H1 (cell line): ENCODE data around the gene MTCH1. TPM values are rescaled to one million over a fixed set of nuclear protein-coding genes. Genes with fewer than 3 reads are reported as not detected.
A peak's percentile ranks its signal among the peaks of the same experiment; 100 is the strongest.

Source experiments
- CTCF ChIA-PET: fragments of 300-600 bp; sonication (Branson Sonifier 250); formaldehyde crosslinking; loops from one replicate; lab custom pipeline; 2021; ENCODE audit not compliant: partially characterized antibody; lab: Charles Lee
- POLR2A ChIA-PET: fragments of 300-600 bp; sonication (Branson Sonifier 250); formaldehyde crosslinking; loops from one replicate; lab custom pipeline; 2021; ENCODE audit warnings: inconsistent platforms; ENCODE audit not compliant: partially characterized antibody; lab: Charles Lee
- DNase-seq, 2 experiments: peaks; one replicate each; pipeline versions ENCODE4 v3.0.0 to v3.0.0-alpha.2; 2010 to 2022; ENCODE audit warnings: low spot score in 2 of 2, low read depth in 1 of 2, mixed read lengths in 1 of 2
- FAIRE-seq: peaks from 2 replicates; lab custom pipeline; 2011; peaks lifted over from hg19 to GRCh38; lab: Jason Lieb, UNC
- H2AFZ ChIP-seq: 2 replicates; pipeline ENCODE4 v1.8.1; 2012; ENCODE audit warnings: low read length, inconsistent platforms
- H2AK5ac ChIP-seq: 2 replicates; pipeline ENCODE4 v1.6.1; 2013; ENCODE audit warnings: low read depth, low read length
- H2BK120ac ChIP-seq: replicated peaks from 2 replicates; pipeline ENCODE3; 2013; ENCODE audit warnings: low read depth, low read length, inconsistent platforms
- H2BK12ac ChIP-seq: 2 replicates; pipeline ENCODE4 v1.6.1; 2013; ENCODE audit warnings: low read depth, low read length
- H2BK15ac ChIP-seq: 2 replicates; pipeline ENCODE4 v1.6.1; 2013; ENCODE audit warnings: low read length
- H2BK20ac ChIP-seq: 2 replicates; pipeline ENCODE4 v1.6.1; 2013; ENCODE audit warnings: low read length
- H2BK5ac ChIP-seq: 2 replicates; pipeline ENCODE4 v1.6.1; 2013; ENCODE audit warnings: low read depth, low read length
- H3K14ac ChIP-seq: 2 replicates; pipeline ENCODE4 v1.6.1; 2013; ENCODE audit warnings: inconsistent platforms; ENCODE audit not compliant: insufficient read length
- H3K18ac ChIP-seq: 2 replicates; pipeline ENCODE4 v1.6.1; 2013; ENCODE audit warnings: low read length; ENCODE audit errors: extremely low read depth
- H3K23ac ChIP-seq: 2 replicates; pipeline ENCODE4 v1.6.1; 2013; ENCODE audit warnings: inconsistent platforms; ENCODE audit not compliant: insufficient read length
- H3K23me2 ChIP-seq: 2 replicates; pipeline ENCODE4 v1.6.1; 2013; ENCODE audit warnings: low read depth, low read length
- H3K27ac ChIP-seq: 2 replicates; pipeline ENCODE4 v1.6.1; 2011; ENCODE audit warnings: low read depth, low read length, inconsistent platforms
- H3K27me3 ChIP-seq, 4 experiments: replicated peaks in 1 of 4; 1 replicate in 1 of 4; 2 replicates in 3 of 4; pipeline versions ENCODE4 v1.6.1 to v1.8.1; 2011 to 2013; ENCODE audit warnings: low read length in 3 of 4, mild to moderate bottlenecking in 3 of 4, inconsistent platforms in 2 of 4, mixed read lengths in 2 of 4, moderate library complexity in 1 of 4; ENCODE audit not compliant: control insufficient read depth in 3 of 4, insufficient read depth in 3 of 4; ENCODE audit errors: extremely low read depth in 1 of 4
- H3K36me3 ChIP-seq, 4 experiments: 2 replicates each; pipeline versions ENCODE4 v1.6.1 to v1.8.1; 2011 to 2013; ENCODE audit warnings: mild to moderate bottlenecking in 4 of 4, low read length in 3 of 4, moderate library complexity in 2 of 4, control low read depth in 1 of 4, inconsistent platforms in 1 of 4; ENCODE audit not compliant: insufficient read depth in 4 of 4, control insufficient read depth in 2 of 4
- H3K4ac ChIP-seq: replicated peaks from 2 replicates; pipeline ENCODE3; 2013; ENCODE audit warnings: low read length, low read depth, mixed read lengths, inconsistent platforms; ENCODE audit not compliant: insufficient read length
- H3K4me1 ChIP-seq, 4 experiments: replicated peaks in 1 of 4; 1 replicate in 1 of 4; 2 replicates in 3 of 4; pipeline versions ENCODE4 v1.6.1 to v1.8.1; 2011 to 2013; ENCODE audit warnings: low read length in 3 of 4, inconsistent platforms in 2 of 4, mixed read lengths in 1 of 4; ENCODE audit not compliant: insufficient read depth in 4 of 4, control insufficient read depth in 3 of 4
- H3K4me2 ChIP-seq, 2 experiments: 2 replicates each; pipeline versions ENCODE4 v1.6.1 to v1.8.1; 2011 to 2013; ENCODE audit warnings: low read depth in 2 of 2, low read length in 2 of 2, control low read depth in 1 of 2, inconsistent platforms in 1 of 2, mild to moderate bottlenecking in 1 of 2; ENCODE audit not compliant: insufficient read depth in 1 of 2
- H3K4me3 ChIP-seq, 4 experiments: fragments of 200-600, 300-600 bp in 1 of 4; sonication (generic), shearing (Covaris generic), sonication (Bioruptor Twin) in 1 of 4; 2 replicates each; pipeline versions ENCODE4 v1.5.1 to v1.8.1; 2011 to 2016; ENCODE audit warnings: low read length in 4 of 4, low read depth in 3 of 4, control low read depth in 2 of 4, inconsistent platforms in 2 of 4, mild to moderate bottlenecking in 2 of 4, mixed read lengths in 1 of 4, moderate library complexity in 1 of 4; ENCODE audit not compliant: insufficient read depth in 2 of 4; ENCODE audit errors: extremely low read depth in 1 of 4
- H3K56ac ChIP-seq: replicated peaks from 2 replicates; pipeline ENCODE3; 2013; ENCODE audit warnings: low read depth, mild to moderate bottlenecking, mixed read lengths, low read length, inconsistent platforms; ENCODE audit not compliant: insufficient read length
- H3K79me1 ChIP-seq: 2 replicates; pipeline ENCODE4 v1.6.1; 2013; ENCODE audit warnings: low read depth, low read length, control low read depth
- H3K79me2 ChIP-seq, 2 experiments: 2 replicates each; pipeline versions ENCODE4 v1.6.1 to v1.8.1; 2012 to 2013; ENCODE audit warnings: low read length in 2 of 2, mild to moderate bottlenecking in 2 of 2, inconsistent platforms in 1 of 2; ENCODE audit not compliant: insufficient read depth in 2 of 2, control insufficient read depth in 1 of 2
- H3K9ac ChIP-seq, 4 experiments: replicated peaks in 1 of 4; 1 replicate in 1 of 4; 2 replicates in 3 of 4; pipeline versions ENCODE4 v1.6.1 to v1.8.1; 2011 to 2013; ENCODE audit warnings: low read depth in 3 of 4, low read length in 3 of 4, control low read depth in 2 of 4, mild to moderate bottlenecking in 2 of 4, moderate library complexity in 2 of 4, inconsistent platforms in 1 of 4; ENCODE audit errors: extremely low read depth in 1 of 4
- H3K9me3 ChIP-seq, 2 experiments: 2 replicates each; pipeline versions ENCODE4 v1.6.1 to v1.8.1; 2012 to 2013; ENCODE audit warnings: mild to moderate bottlenecking in 2 of 2, moderate library complexity in 2 of 2, control low read depth in 1 of 2, inconsistent platforms in 1 of 2, low read depth in 1 of 2, low read length in 1 of 2, mixed read lengths in 1 of 2; ENCODE audit not compliant: insufficient read depth in 2 of 2
- H4K20me1 ChIP-seq, 2 experiments: replicated peaks in 1 of 2; 2 replicates each; pipeline versions ENCODE3 to v1.8.1; 2011 to 2013; ENCODE audit warnings: inconsistent platforms in 2 of 2, low read length in 2 of 2, mild to moderate bottlenecking in 1 of 2; ENCODE audit not compliant: insufficient read depth in 2 of 2, control insufficient read depth in 1 of 2
- H4K5ac ChIP-seq: 2 replicates; pipeline ENCODE4 v1.6.1; 2013; ENCODE audit warnings: low read length, low read depth, mixed read lengths, inconsistent platforms; ENCODE audit not compliant: insufficient read length
- H4K8ac ChIP-seq: 2 replicates; pipeline ENCODE4 v1.8.0; 2013; ENCODE audit warnings: mild to moderate bottlenecking, moderate library complexity, low read length, inconsistent platforms; ENCODE audit not compliant: insufficient read depth; ENCODE audit errors: extremely low read depth
- H4K91ac ChIP-seq: replicated peaks from 2 replicates; pipeline ENCODE3; 2013; ENCODE audit warnings: low read length, mixed read lengths, inconsistent platforms; ENCODE audit not compliant: insufficient read length
- ASH2L ChIP-seq: fragments of 200-600, 300-600 bp; sonication (generic); IDR thresholded peaks from one replicate; pipeline ENCODE4 v1.7.1; 2017; ENCODE audit warnings: low read length
- CHD1 ChIP-seq: IDR thresholded peaks from 2 replicates; pipeline ENCODE4 v1.6.1; 2012; ENCODE audit warnings: low read depth, low read length, improper control_type of control experiment
- EGR1 ChIP-seq: IDR thresholded peaks from 2 replicates; pipeline ENCODE4 v1.6.1; 2011; ENCODE audit warnings: low read depth, low read length, borderline replicate concordance
- EP300 ChIP-seq, 2 experiments: IDR thresholded peaks; 1 replicate in 1 of 2; 2 replicates in 1 of 2; pipeline ENCODE4 v1.6.1; 2011 to 2012; ENCODE audit warnings: low read depth in 2 of 2, low read length in 2 of 2, mild to moderate bottlenecking in 2 of 2, borderline replicate concordance in 1 of 2, inconsistent platforms in 1 of 2, moderate library complexity in 1 of 2
- FOSL1 ChIP-seq: IDR thresholded peaks from 2 replicates; pipeline ENCODE4 v1.6.1; 2011; ENCODE audit warnings: mild to moderate bottlenecking, low read depth, low read length, moderate library complexity; ENCODE audit not compliant: insufficient read depth
- JUN ChIP-seq: IDR thresholded peaks from 2 replicates; pipeline ENCODE4 v1.6.1; 2011; ENCODE audit warnings: low read depth, mild to moderate bottlenecking, improper control_type of control experiment, low read length
- PHF8 ChIP-seq: fragments of 200-600 bp; sonication (generic); conservative IDR thresholded peaks from 2 replicates; pipeline ENCODE4 v1.7.1; 2012; ENCODE audit warnings: low read depth, mild to moderate bottlenecking, inconsistent platforms, low read length, moderate library complexity
- RBBP5 ChIP-seq: IDR thresholded peaks from 2 replicates; pipeline ENCODE4 v1.7.1; 2012; ENCODE audit warnings: low read depth, mild to moderate bottlenecking, inconsistent platforms, low read length, moderate library complexity, borderline replicate concordance
- RFX5 ChIP-seq: IDR thresholded peaks from 2 replicates; pipeline ENCODE4 v1.6.1; 2011; ENCODE audit warnings: low read depth, low read length, improper control_type of control experiment, borderline replicate concordance
- RXRA ChIP-seq: IDR thresholded peaks from 2 replicates; pipeline ENCODE4 v1.6.1; 2011; ENCODE audit warnings: low read depth, mild to moderate bottlenecking, low read length, moderate library complexity; ENCODE audit not compliant: insufficient read depth
- SAP30 ChIP-seq: fragments of 300-600 bp; sonication (generic); IDR thresholded peaks from 2 replicates; pipeline ENCODE4 v1.7.1; 2012; ENCODE audit warnings: low read length, moderate library complexity, mild to moderate bottlenecking, inconsistent platforms; ENCODE audit not compliant: insufficient read depth, insufficient replicate concordance
- SP4 ChIP-seq: IDR thresholded peaks from 2 replicates; pipeline ENCODE4 v1.6.1; 2012; ENCODE audit warnings: low read length, inconsistent platforms
- TCF12 ChIP-seq: IDR thresholded peaks from 2 replicates; pipeline ENCODE4 v1.6.1; 2011; ENCODE audit warnings: low read depth, mild to moderate bottlenecking, low read length
- WGBS, 2 experiments: shearing (Covaris generic) in 1 of 2; methylation state at CpG; one replicate each; pipeline versions ENCODE4 v1.1.6 to v1.1.7; 2013 to 2015; ENCODE audit warnings: low lambda C conversion rate in 2 of 2, mixed read lengths in 2 of 2, inconsistent platforms in 1 of 2, low coverage in 1 of 2, missing lambda C conversion rate in 1 of 2; ENCODE audit not compliant: insufficient replicate concordance in 2 of 2, insufficient coverage in 1 of 2, insufficient read length in 1 of 2; ENCODE audit errors: extremely low coverage in 1 of 2, missing lambda C conversion rate in 1 of 2; 5-methylcytosine and 5-hydroxymethylcytosine counted together
- polyA plus RNA-seq, 7 experiments: library from polyadenylated mRNA; depleted of rRNA in 3 of 7; stranded (reverse) in 5 of 7; unstranded in 2 of 7; fragments of >200 nt in 5 of 7; fragments of 200-250 nt in 2 of 7; gene quantifications; 1 replicate in 5 of 7; 2 replicates in 1 of 7; 4 replicates in 1 of 7; pipeline versions ENCODE4 v1.2.1 to v1.2.3, GENCODE V29; 2011 to 2013; ENCODE audit warnings: missing spikeins in 2 of 7, mixed read lengths in 2 of 7
- total RNA-seq: library from RNA; stranded (reverse); fragmentation: NEBNext Ultra II Directional; extraction: Animal tissue kit (Norgen Biotek cat#: 25700); gene quantifications from 2 replicates; pipeline ENCODE4 v1.2.1, GENCODE V29; 2021
- TF ChIP-seq, protein P1 (sequence below): IDR thresholded peaks from 2 replicates; pipeline ENCODE4 v1.6.1; 2012; ENCODE audit warnings: inconsistent platforms

The MTCH1 gene
- total and polyA plus RNA-seq, 2 of the 8 experiments (the other 6 are each of a cell fraction or from before 2014, with no cell fraction given) = 169 to 214 TPM

DNA sequence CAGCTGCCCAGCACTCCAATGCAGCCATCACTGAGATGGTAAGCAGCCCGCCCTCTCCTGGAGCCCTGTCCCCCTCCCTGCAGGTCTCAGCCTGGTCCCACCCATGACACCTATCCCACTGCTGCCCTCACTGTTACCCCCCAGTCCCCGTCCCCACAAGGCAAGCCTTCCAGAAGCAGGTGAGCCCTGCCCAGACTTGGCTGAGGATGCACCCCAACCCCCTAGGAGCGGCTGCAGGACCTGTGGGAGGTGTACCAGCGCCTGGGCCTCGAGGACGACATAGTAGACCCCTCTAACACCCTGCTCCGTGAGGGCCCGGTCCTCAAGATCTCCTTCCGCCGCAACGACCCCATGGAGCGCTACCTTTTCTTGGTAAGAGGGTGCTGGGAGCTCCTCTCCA lies 28.7 kb upstream of the MTCH1 start:
- Histone ChIP-seq H3K27ac (no peak overlapping the region), H3K18ac (no peak overlapping the region), H3K23ac (no peak overlapping the region), H4K5ac (no peak overlapping the region), H3K79me1 (no peaks in the 10 kb centered on the region), H3K9ac (no peak overlapping the region), H3K4me1 (peaks cover 0 to 2% (median 0%) of the 10 kb centered on the region in 4 experiments; a peak in 4 of 7 replicates), H3K4me2 (no peak overlapping the region), H2BK120ac (no peak overlapping the region), H2BK20ac (no peak overlapping the region), H3K36me3 (no peaks in the 10 kb centered on the region), H2BK12ac (no peak overlapping the region), H2AFZ (no peak overlapping the region), H2BK5ac (no peak overlapping the region), H3K23me2 (no peaks in the 10 kb centered on the region), H3K79me2 (no peaks in the 10 kb centered on the region), H4K8ac (0 out of 2 replicates have a peak overlapping the region, but pooled peaks have one; percentile 12), H2BK15ac (no peak overlapping the region), H4K91ac (no peak overlapping the region), H3K56ac (no peak overlapping the region), H3K27me3 (no peaks in the 10 kb centered on the region), H3K4ac (no peak overlapping the region), H4K20me1 (no peaks in the 10 kb centered on the region), H2AK5ac (no peak overlapping the region), H3K9me3 (no peaks in the 10 kb centered on the region), H3K4me3 (no peak overlapping the region), H3K14ac (no peak overlapping the region)
- DNase-seq (no peak), FAIRE-seq (no peak)
- WGBS, 2 experiments = 93% methylated on average over 10 of the region's 12 CpGs; no CpG with 5 or more reads in 1 of the 2 experiments
- ChIA-PET POLR2A (no interaction called here), CTCF (interaction anchor here (0.9 to 28.1 kb wide), 6 partner anchors 8 to 329 kb away, joined by 3 to 866 read pairs (median 156); partner anchors contain the start of genes FGD2 and MTCH1)
- TF ChIP-seq EP300 (IDR thresholded peaks at IDR 0.05; ENCODE audit: borderline replicate concordance in 1 of 2, low read depth in 2 of 2, low read length in 2 of 2) (no peak), PHF8 (no peak), FOSL1 (no peak), RBBP5 (no peak), JUN (no peak), EGR1 (no peak), ASH2L (no peak), SP4 (no peak), RFX5 (no peak), TCF12 (no peak), CHD1 (no peak), SAP30 (no peak), RXRA (no peak)
- TF ChIP-seq, protein P1, sequence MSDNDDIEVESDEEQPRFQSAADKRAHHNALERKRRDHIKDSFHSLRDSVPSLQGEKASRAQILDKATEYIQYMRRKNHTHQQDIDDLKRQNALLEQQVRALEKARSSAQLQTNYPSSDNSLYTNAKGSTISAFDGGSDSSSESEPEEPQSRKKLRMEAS = no peak
